Germinal center (tissue), 1 donor: ENCODE data around the gene RPS6KA4.
"Not testable (repeated sequence)": the region's sequence is repeated elsewhere in the genome, so short reads cannot be mapped to it uniquely, and the experiment has no call there.

Experiments
- DNase-seq: peaks from one replicate; pipeline ENCODE4 v3.0.0; 2012; ENCODE audit warnings: mixed read lengths, low spot score

RPS6KA4 gene

GRCh38 chr11:64388894-64389293, 29.9 kb downstream of the RPS6KA4 start:
- DNase-seq = no peak

DNA sequence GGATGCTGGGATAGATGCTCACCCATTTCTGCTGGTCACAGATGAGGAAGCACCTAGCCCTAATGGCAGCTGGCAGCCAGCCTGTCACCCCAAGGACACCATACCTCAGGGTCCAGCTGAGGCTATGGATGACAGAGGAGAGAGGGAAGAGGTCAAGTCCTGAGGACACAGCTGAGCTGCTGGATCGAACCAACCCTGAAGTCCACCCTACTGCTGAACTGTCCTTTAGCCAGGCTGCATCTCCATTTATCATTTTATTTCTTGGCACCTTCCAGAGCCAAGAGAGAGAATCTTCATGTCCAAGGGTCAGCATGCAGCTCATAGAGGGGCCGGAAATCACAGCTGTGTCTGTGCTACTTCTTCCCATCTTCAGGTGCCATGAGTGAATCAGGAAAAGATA, 30.9 kb downstream of the RPS6KA4 start:
- no peak for DNase-seq

GRCh38 chr11:64390558-64390957, 31.6 kb downstream of the RPS6KA4 start:
- DNase-seq = no peak

DNA sequence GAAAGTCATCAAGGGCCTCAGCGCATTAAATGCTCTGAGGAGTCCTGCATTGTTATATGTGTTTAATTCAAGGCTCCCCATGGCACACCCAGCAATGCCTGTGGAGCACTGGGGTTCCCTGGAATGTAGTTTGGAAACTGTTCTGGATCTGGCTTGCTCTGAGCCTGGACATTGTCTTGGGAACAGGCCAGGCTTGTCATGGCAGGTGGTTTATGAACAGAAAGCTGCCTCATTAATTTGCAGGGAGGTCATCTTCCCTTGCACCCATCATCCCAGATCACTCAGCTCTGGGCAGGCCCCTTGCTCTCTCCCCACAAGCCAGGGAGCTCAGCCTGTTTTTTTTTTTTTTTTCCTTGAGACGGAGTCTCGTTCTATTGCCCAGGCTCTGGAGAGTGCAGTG, 32.9 kb downstream of the RPS6KA4 start:
- no peak for DNase-seq

GRCh38 chr11:64395545-64396078, 36.6 kb downstream of the RPS6KA4 start:
- no peak for DNase-seq

GRCh38 chr11:64396079-64396591, 37.2 kb downstream of the RPS6KA4 start:
- DNase-seq = no peak

DNA sequence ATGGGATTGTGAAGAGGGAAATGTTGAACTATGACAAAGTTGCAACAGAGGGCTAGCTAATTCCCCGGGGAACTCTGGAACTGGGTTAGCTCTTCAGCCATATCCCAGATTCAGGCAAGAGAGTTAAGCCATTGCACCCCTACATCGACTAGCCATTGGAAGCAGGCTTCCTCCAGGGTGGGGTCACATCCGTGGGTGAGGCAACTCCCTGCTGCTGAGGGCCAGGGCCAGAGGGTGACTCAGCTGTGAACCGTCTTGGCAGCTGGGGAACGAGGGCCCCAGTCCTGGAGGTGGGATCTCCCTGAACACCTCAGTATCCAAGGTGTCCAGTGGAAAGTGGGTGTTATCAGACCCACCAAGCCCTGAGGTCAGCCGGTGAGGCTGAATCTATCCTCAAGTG, 41.1 kb downstream of the RPS6KA4 start:
- DNase-seq = no peak

DNA sequence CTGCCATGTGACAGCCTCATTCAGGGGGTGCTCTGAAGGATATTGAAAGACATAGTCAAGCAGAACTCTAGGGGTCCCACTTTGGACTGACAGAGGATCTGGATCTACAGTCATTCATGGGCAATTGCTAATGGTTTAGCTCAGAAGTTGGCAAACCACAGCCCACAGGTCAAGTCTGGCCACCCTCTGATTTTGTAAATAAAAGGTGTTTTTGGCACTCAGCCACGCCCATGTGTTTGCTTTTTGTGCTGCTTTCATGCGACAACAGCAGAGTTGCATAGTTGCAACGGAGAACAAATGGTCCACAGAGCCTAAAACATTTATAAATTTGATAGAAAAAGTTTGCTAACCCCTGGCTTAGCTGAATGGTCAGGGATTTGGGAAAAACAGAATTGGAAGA, 41.7 kb downstream of the RPS6KA4 start:
- no peak for DNase-seq

DNA sequence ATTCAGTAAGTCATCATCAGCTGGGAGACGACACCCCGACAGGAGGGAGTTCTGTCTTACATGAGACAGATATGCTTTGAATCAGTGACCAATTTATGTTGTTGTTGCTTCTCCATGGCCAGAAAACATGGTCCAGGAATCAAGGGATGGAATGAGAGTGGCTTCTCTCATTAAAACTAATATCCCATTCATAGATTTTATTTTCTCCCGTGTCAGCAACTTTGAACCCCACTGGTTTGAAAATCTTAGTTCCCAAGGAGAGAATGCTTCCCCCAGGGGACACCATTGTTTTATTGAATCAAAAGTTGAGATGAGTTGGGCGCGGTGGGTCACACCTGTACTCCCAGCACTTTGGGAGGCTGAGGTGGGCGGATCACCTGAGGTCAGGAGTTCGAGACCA, 42.8 kb downstream of the RPS6KA4 start:
- DNase-seq = no peak

- DNase-seq = no peak
These were observed 44.1 kb downstream of the RPS6KA4 start for GRCh38 chr11:64403106-64403505.

DNA sequence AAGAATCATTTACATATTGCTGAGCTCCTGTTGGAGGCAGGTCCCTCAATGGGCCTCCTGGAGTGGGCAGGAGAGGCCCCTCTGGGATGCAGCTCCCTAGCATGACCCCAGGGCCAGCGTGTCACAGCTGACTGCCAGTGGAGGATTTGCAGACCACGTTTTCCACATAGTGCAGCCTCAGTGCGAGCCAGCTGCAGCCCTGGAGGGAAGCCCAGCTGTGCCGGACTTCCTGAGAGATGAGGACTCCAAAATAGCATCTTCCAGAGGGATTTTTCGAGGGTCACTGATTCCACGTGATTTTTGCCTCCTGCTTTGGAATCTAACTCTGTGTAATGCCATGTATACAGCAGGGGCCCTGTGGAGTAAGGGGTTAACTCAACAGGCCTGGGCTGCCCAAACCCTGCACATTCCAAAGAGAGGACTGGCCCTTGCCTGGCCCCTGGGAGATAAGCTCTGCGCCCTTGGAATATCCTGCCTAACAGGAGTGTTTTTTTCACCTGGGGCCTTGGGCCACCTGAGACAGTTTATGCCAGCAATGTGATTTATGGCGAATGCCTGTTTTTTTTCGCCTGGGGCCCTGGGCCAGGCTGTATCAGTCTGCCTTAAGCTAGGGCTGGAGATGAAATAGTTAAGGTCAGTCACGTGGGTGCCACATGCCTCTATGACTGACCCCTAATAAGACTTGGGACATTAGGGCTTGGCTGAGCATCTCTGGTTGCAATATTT, 47.4 kb downstream of the RPS6KA4 start:
- DNase-seq = no peak

- no peak for DNase-seq
These were observed 48.3 kb downstream of the RPS6KA4 start for GRCh38 chr11:64407221-64407620.

- DNase-seq = no peak
These were observed 48.7 kb downstream of the RPS6KA4 start for GRCh38 chr11:64407630-64408029.

GRCh38 chr11:64409278-64409677, 50.3 kb downstream of the RPS6KA4 start:
- no peak for DNase-seq

DNA sequence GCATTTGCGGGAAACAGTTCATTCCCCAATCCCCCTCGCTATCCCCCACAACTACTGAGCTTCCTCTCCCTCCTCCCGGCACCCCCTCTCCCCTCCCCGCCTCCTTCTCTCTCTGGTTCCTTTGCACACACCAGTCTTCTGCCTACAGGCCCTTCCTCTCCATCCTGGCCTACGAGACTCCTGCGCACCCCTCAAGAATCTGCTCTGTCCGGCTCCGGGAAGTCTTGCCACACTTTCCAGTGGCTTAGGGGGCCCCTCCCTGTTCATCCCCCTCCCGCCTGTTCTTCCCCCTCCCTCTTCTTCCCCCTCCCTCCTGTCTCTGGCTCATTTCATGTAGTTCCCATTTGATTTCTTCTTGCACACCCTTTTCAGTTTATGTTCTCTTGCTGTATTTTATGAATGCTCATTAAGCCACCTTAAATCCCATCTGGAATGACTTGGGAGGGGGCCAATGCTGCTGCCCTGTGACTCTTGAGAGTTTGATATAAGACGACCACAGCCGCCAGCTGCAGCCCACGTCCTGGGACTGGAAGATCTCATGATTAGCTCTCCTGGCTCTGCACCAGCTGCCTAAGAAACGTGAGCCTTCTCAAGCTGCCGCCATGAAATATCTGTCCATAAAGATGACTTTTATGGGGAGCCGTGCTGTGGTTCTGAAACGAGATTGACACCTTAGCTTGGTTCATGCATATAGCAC, 50.9 kb downstream of the RPS6KA4 start:
- no peak for DNase-seq

DNA sequence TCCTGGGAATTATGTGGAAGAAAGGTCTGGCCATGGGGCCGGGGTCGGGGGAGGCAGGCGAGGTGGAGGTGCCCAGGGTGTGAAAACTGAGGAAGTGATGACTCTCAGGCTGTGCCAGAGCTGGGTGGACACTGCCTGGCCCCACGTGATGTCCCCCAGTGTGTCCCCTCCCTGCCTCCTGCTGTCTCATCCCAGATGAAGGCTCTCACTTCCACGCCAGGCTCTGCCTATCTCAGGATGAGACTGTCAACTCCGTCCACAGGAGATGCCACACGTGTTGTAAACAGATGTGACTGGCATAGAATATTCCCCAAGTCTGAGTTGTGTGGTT, 51.4 kb downstream of the RPS6KA4 start:
- DNase-seq = no peak

- no peak for DNase-seq
These were observed 54.5 kb downstream of the RPS6KA4 start for GRCh38 chr11:64413417-64413816.

DNA sequence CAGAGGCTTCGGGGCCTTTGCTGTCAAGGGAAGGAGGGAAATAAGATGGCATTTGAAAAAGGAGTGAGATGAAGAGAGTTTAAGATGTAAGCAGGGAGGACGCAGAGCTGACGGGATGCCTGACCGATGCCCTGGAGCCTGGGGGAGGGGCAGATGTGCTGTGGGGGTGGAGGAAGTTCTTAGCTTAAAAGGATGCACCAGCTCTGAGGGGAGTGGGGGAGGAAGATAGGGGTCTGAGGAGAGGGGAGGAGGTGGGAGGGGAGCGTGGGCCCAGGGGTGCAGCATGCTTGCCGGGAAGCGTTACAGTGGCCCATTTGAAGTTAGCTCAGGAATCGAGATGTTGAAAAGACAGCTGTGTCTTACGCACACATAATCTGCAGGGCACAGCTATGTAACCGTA, 56.3 kb downstream of the RPS6KA4 start:
- DNase-seq = no peak

GRCh38 chr11:64415996-64416728, 57.2 kb downstream of the RPS6KA4 start:
- DNase-seq = no peak

DNA sequence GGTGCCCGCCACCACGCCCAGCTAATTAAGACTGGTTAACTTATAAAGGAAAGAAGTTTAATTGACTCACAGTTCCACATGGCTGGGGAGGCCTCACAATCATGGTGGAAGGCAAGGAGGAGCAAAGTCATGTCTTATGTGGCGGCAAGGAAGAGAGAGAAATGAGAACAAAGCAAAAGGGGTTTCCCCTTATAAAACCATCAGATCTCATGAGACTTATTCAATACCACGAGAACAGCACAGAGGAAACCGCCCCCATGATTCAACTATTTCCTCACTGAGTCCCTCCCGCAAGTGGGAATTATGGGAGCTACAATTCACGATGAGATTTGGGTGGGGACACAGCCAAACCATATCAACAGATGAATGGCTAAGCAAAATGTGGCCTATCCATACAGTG, 59.3 kb downstream of the RPS6KA4 start:
- not testable (repeated sequence) for DNase-seq

DNA sequence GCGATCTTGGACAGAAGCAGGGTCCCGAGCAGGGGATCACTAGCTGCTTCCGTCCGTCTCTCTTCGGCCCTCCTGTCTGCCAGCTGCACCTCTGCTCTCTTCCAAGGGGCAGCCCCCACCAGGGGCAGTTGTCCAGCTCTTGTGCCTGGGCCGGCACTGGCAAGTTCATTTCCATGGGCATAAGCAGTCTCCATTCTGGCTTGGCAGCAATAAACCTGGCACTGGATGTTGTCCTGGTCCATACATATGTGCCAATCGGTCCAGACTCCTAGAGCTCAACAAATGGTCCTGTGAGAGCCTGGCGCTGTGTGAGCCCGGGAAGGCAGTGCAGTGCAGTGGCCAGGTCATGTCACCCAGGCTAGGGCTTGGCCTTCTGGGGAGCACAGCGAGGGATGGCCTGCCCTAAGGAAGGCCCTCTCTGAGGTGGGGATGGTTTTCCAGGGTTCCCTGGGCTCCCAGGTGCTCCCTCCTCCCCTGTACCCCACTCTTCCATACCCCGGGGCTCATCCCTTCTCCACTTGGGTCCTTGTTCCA, 60.4 kb downstream of the RPS6KA4 start:
- DNase-seq = no peak

DNA sequence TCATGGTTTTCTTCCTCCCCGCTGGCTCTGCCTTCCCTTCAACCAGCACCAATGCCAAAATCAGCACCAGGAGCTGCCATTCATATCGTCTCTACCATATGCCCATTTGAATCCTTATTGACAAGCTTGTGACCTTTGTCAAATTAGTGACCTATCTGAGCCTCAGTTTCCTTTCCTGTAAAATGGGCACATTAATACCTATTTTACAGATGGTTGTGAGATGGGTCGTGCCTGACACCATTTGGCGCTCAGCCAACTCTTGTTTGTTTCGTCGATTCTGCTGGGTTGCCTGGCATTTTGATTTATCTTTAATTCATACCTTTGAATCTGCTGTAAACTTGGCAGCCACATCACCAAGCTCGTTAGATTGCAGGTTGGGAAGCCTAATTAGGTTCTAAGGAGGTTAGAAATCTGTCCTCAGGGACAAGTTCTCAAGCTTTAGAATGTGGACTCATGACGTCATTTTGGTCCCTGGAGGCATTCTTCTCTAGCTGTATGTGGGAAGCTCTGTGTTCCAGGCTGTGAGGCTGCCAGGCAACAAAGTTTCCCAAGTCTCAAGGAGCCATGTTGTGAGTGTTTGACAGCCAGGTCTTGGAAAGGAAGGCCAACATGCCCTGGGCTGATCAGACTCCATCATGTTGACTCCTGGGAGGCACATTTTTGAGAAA, 61.0 kb downstream of the RPS6KA4 start:
- DNase-seq = no peak
